ENCODE measurements around the gene ZC2HC1C. TPM values are rescaled to one million over a fixed set of nuclear protein-coding genes. Genes with fewer than 3 reads are reported as not detected.

Gene ZC2HC1C
- total and polyA plus RNA-seq, 2 donors (not counting 1 experiment from before 2014, with no cell fraction given) = 0.90 to 1.8 TPM

GRCh38 chr14:75127903-75128595, 58.6 kb downstream of the ZC2HC1C start:
- H2AFZ ChIP-seq (ENCODE audit: low read length) = no peak overlapping the region
- no peak overlapping the region for H3K9ac ChIP-seq (ENCODE audit: insufficient read depth, low read length)
- H3K27ac ChIP-seq (ENCODE audit: insufficient read depth, low read length) = peak overlapping the region; percentile 88
- H3K79me2 ChIP-seq (ENCODE audit: control insufficient read depth, insufficient read depth, low read length) = peaks cover 11% of the 10 kb centered on the region
- no peaks in the 10 kb centered on the region for H4K20me1 ChIP-seq (ENCODE audit: control insufficient read depth, extremely low read depth, insufficient read depth, low read length)
- peak overlapping the region; percentile 11 to 92 (median 73) for H3K4me3 ChIP-seq (replicated peaks in 1 of 4; ENCODE audit: control extremely low read depth in 1 of 4, insufficient read depth in 1 of 4, low read depth in 3 of 4, low read length in 4 of 4)
- H3K4me2 ChIP-seq (ENCODE audit: extremely low read depth, insufficient read depth, low read length) = peak overlapping the region; percentile 97
- H3K27me3 ChIP-seq (ENCODE audit: control insufficient read depth, insufficient read depth, low read length) = no peaks in the 10 kb centered on the region
- H3K36me3 ChIP-seq (ENCODE audit: control insufficient read depth, insufficient read depth, low read length) = no peaks in the 10 kb centered on the region
- H3K9me3 ChIP-seq (ENCODE audit: control insufficient read depth, insufficient read depth, low read depth, low read length) = no peaks in the 10 kb centered on the region
- TF ChIP-seq CTCF (conservative IDR thresholded peaks at IDR 0.05 in 1 of 2, IDR thresholded peaks at IDR 0.05 in 1 of 2; ENCODE audit: low read depth in 1 of 2, low read length in 2 of 2) (no peak), EZH2 (IDR thresholded peaks at IDR 0.05; ENCODE audit: low read length, missing control alignments) (no peak)
- H3K4me1 ChIP-seq (ENCODE audit: control insufficient read depth, extremely low read depth, insufficient read depth, low read length) = peaks cover 4% of the 10 kb centered on the region
- DNase-seq (ENCODE audit: low read depth in 2 of 2) = no peak

- DNase-seq (ENCODE audit: low read depth in 2 of 2) = no peak
- H3K4me3 ChIP-seq (replicated peaks in 1 of 4; ENCODE audit: control extremely low read depth in 1 of 4, insufficient read depth in 1 of 4, low read depth in 3 of 4, low read length in 4 of 4) = no peak overlapping the region
- no peaks in the 10 kb centered on the region for H3K9me3 ChIP-seq (ENCODE audit: control insufficient read depth, insufficient read depth, low read depth, low read length)
- no peaks in the 10 kb centered on the region for H3K36me3 ChIP-seq (ENCODE audit: control insufficient read depth, insufficient read depth, low read length)
- H2AFZ ChIP-seq (ENCODE audit: low read length) = no peak overlapping the region
- no peak overlapping the region for H3K4me2 ChIP-seq (ENCODE audit: extremely low read depth, insufficient read depth, low read length)
- H4K20me1 ChIP-seq (ENCODE audit: control insufficient read depth, extremely low read depth, insufficient read depth, low read length) = no peaks in the 10 kb centered on the region
- H3K79me2 ChIP-seq (ENCODE audit: control insufficient read depth, insufficient read depth, low read length) = peaks cover 11% of the 10 kb centered on the region
- TF ChIP-seq CTCF (conservative IDR thresholded peaks at IDR 0.05 in 1 of 2, IDR thresholded peaks at IDR 0.05 in 1 of 2; ENCODE audit: low read depth in 1 of 2, low read length in 2 of 2) (no peak), EZH2 (IDR thresholded peaks at IDR 0.05; ENCODE audit: low read length, missing control alignments) (no peak)
- H3K27ac ChIP-seq (ENCODE audit: insufficient read depth, low read length) = no peak overlapping the region
- H3K4me1 ChIP-seq (ENCODE audit: control insufficient read depth, extremely low read depth, insufficient read depth, low read length) = peaks cover 4% of the 10 kb centered on the region
- no peaks in the 10 kb centered on the region for H3K27me3 ChIP-seq (ENCODE audit: control insufficient read depth, insufficient read depth, low read length)
- no peak overlapping the region for H3K9ac ChIP-seq (ENCODE audit: insufficient read depth, low read length)
Measured at GRCh38 chr14:75128596-75128990, 59.2 kb downstream of the ZC2HC1C start.

Other genes starting within 250 kb of the ZC2HC1C start
- not detected in 2 replicates for gene PROX2, start 193.5 kb upstream of the ZC2HC1C start, total RNA-seq
- 0.01 TPM in 1 of 2 replicates, not detected in the other for gene PROX2, start 193.5 kb upstream of the ZC2HC1C start, polyA plus RNA-seq
- 47.0 and 95.3 TPM in 2 replicates for gene DLST, start 187.7 kb upstream of the ZC2HC1C start, total RNA-seq
- gene DLST, start 187.7 kb upstream of the ZC2HC1C start, polyA plus RNA-seq = 214 and 236 TPM in 2 replicates
- 0.26 and 1.2 TPM in 2 replicates for gene RPS6KL1, start 146.4 kb upstream of the ZC2HC1C start, total RNA-seq
- gene RPS6KL1, start 146.4 kb upstream of the ZC2HC1C start, polyA plus RNA-seq = 0.52 and 1.4 TPM in 2 replicates
- 4.6 and 7.6 TPM in 2 replicates for gene PGF, start 114.0 kb upstream of the ZC2HC1C start, total RNA-seq
- 0.84 and 1.1 TPM in 2 replicates for gene PGF, start 114.0 kb upstream of the ZC2HC1C start, polyA plus RNA-seq
- 30.2 and 34.2 TPM in 2 replicates for gene EIF2B2, start 66.7 kb upstream of the ZC2HC1C start, total RNA-seq
- 83.6 and 120 TPM in 2 replicates for gene EIF2B2, start 66.7 kb upstream of the ZC2HC1C start, polyA plus RNA-seq
- 37.5 and 53.8 TPM in 2 replicates for gene MLH3, start 18.2 kb upstream of the ZC2HC1C start, total RNA-seq
- 9.5 and 12.2 TPM in 2 replicates for gene MLH3, start 18.2 kb upstream of the ZC2HC1C start, polyA plus RNA-seq
- gene ACYP1, start 5.6 kb upstream of the ZC2HC1C start, total RNA-seq = 7.4 and 14.5 TPM in 2 replicates
- 13.7 and 18.7 TPM in 2 replicates for gene ACYP1, start 5.6 kb upstream of the ZC2HC1C start, polyA plus RNA-seq
- gene NEK9, start 57.4 kb downstream of the ZC2HC1C start, total RNA-seq = 81.3 and 91.7 TPM in 2 replicates
- 50.5 and 63.4 TPM in 2 replicates for gene NEK9, start 57.4 kb downstream of the ZC2HC1C start, polyA plus RNA-seq
- 173 and 223 TPM in 2 replicates for gene TMED10, start 107.0 kb downstream of the ZC2HC1C start, total RNA-seq
- 285 and 333 TPM in 2 replicates for gene TMED10, start 107.0 kb downstream of the ZC2HC1C start, polyA plus RNA-seq
- 71.4 and 178 TPM in 2 replicates for gene FOS, start 209.2 kb downstream of the ZC2HC1C start, total RNA-seq
- 24.6 and 347 TPM in 2 replicates for gene FOS, start 209.2 kb downstream of the ZC2HC1C start, polyA plus RNA-seq